GM18858 (cell line): ENCODE results near the gene RPL27.
"Not testable (repeated sequence)": the region's sequence is repeated elsewhere in the genome, so short reads cannot be mapped to it uniquely, and the experiment has no call there.

Source experiments
- ATAC-seq: cut with Tn5 transposase; IDR thresholded peaks from one replicate; pipeline ENCODE4 v1.9.1; 2021; ENCODE audit not compliant: unreplicated experiment

RPL27 gene

DNA sequence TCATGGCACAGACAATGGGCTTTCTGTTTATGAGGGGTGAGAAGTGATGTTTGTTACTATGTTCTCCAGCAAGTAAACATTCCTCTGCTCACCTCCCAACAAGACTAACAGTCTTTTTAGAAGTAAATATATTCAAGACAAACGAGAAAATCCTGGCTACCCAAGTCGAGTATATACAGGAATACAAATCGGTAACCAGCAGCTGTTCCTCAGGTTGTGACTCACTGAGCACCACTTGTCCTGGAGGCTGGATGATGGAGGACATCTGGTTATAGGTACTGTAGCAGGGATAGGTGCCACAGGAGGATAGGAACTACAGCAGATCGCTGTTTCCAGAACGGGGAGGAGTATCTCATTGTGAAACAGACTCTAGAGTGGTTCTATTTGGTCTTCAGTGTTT, 5.3 kb upstream of the RPL27 start:
- ATAC-seq = no peak

DNA sequence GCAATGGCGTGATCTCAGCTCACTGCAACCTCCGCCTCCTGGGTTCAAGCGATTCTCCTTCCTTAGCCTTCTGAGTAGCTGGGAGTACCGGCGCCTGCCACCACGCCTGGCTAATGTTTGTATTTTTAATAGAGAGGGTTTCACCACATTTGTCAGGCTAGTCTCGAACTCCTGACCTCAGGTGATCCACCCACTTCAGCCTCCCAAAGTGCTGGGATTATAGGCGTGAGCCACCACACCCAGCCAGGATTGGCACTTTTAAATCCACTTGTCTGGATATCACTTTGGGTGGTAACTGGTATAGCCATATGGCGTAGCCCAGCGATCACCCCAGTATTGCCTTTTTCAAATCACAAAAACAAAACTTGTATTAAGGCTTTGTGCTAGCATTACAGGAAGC, 4.3 kb upstream of the RPL27 start:
- not testable (repeated sequence) for ATAC-seq

- no peak for ATAC-seq
Measured at GRCh38 chr17:42997390-42997983, 732 bp upstream of the RPL27 start.

DNA sequence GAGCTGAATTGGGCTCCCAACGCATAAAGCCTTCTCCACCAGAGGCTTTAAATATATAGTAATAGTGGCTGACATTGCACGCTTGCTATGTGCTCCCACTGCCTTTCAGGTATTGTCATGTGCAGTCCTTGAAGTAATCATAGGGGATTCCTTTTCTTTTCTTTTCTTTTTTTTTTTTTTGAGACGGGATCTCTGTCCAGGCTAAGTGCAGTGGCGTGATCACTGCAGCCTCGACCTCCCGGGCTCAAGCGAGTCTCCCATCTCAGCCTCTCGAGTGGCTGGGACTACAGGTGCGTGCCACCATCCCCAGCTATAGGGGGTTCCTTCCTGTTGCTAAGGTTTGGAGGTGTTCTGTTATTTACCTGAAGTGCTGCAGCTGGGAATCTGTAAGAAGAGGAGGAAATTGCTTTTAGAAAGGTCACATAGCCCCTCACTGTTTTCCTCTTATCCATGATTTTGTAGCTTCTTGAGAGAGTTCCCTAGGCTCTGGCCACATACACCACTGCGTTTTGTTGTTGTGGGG, 845 bp downstream of the RPL27 start:
- ATAC-seq = no peak

- not testable (repeated sequence) for ATAC-seq
Measured at GRCh38 chr17:43000894-43001293, 2.7 kb downstream of the RPL27 start.

DNA sequence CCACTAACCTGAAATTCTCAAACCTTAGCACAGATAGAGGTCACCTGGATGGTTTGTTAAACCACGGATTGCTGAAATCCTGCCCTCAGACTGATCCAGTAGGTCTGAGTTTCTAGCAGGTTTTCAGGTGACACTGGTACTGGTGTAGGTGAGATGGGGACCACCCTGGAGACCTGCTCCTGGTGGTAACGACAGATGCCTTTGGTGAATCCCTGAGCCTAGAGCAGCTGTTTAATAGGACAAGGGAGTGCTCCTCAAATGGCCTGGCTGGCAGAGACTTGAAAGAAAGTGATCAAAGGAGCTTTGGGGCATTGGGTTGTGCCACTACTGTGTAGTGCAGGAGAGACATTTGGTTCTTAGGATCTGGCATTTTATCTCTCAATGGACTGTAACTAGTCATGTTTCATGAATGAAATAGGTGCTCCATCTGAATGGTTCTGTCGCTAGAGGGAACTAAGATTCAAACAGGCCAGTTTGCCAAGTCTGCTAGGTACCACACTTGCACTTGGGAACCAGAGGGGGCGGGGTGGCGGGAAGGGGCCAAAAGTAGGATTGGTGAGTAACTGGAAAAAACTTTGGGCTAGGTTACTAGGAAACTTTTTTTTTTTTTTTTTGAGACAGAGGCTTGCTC, 5.4 kb downstream of the RPL27 start:
- no peak for ATAC-seq

- no peak for ATAC-seq
Measured at GRCh38 chr17:43006639-43007551, 8.7 kb downstream of the RPL27 start, which contains the start of gene IFI35. Gene IFI35, plus strand, starts transcription at chr17:43006784. Its CDS starts 164 bp downstream, at chr17:43006948.

- no peak for ATAC-seq
Measured at GRCh38 chr17:43010667-43011308, 12.6 kb downstream of the RPL27 start.

DNA sequence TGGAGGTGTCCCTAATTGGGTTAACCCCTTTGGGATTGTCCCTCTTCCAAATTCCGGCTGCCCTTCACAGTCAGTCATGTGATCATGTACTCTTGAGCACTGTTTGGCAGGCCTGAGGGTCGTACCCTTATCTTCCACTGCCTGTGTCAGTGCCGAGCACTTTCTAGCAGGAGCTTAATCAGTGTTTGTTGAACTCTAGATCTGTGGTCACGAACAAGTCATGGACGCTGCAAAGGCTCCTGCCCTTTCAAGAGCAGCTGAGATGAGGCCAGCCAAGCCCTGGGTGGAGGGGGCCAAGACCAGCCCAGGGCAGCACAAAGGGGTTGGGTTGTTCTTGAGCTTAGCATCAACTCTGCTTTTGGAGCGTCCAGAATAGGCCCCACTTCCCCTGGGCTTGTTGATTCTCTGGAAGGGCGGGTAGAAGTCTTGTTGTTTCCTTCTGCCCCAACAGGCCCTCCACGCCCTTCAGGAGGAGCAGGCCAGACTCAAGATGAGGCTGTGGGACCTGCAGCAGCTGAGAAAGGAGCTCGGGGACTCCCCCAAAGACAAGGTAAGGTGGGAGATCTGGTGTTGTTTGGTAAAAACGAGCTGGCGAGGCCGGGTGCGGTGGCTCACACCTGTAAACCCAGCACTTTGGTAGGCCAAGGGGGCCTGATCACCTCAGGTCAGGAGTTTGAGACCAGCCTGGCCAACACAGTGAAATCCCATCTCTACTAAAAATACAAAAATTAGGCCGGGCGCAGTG, 13.7 kb downstream of the RPL27 start:
- ATAC-seq = no peak

DNA sequence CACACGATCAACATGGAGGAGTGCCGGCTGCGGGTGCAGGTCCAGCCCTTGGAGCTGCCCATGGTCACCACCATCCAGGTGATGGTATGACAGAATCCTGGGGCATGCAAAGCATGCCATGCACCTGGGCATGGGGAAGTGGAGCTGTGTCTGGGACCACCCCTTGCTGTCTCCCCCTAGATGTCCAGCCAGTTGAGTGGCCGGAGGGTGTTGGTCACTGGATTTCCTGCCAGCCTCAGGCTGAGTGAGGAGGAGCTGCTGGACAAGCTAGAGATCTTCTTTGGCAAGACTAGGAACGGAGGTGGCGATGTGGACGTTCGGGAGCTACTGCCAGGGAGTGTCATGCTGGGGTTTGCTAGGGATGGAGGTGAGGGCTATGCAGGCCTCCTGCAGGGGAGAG, 15.1 kb downstream of the RPL27 start:
- ATAC-seq = no peak

- ATAC-seq = no peak
Measured at GRCh38 chr17:43014020-43014648, 15.9 kb downstream of the RPL27 start.

GRCh38 chr17:43014649-43015542, 16.7 kb downstream of the RPL27 start:
- no peak for ATAC-seq

DNA sequence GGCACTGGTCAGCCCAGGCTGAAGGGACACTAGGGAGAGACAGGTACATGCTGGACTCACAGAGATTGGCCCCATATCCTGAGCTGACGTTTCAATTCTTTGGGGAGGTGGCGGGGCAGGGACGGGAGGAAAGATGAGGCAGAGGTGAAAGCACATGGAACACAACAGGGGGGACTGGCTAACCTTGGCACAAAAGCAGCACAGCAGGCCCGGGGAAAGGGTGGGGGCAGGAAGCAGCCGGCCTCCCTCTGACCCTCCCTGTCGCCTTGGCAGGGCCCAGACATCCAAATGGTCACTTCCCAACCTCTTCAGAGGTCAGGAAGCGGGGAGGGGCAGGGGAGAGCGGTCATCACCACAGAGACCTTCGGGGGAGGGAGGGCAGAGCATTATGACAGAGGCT, 17.4 kb downstream of the RPL27 start:
- no peak for ATAC-seq

DNA sequence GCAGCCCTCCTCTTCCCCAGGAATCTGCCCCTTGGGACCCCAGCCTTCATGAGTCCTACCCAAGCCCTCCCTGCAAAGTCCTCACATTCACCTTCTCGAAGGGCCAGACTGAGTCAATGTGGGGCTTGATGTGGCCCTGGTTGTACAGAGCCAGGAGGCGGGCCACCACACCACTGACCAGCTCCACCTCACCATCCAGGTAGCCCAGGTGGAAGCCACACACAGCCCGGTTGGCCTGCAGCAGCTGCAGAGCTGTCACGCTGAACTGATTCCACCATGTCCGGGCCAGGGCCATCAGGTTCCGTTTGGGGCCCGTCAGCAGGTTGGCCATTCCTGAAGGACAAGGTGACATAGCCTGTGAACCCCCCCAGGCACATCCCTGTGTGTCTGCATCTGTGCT, 18.0 kb downstream of the RPL27 start:
- no peak for ATAC-seq

- ATAC-seq = no peak
Measured at GRCh38 chr17:43018008-43018853, 20.0 kb downstream of the RPL27 start.

- ATAC-seq = no peak
Measured at GRCh38 chr17:43018932-43019331, 20.7 kb downstream of the RPL27 start.

GRCh38 chr17:43019418-43019817, 21.2 kb downstream of the RPL27 start:
- ATAC-seq = no peak

- ATAC-seq = no peak
Measured at GRCh38 chr17:43020030-43020621, 21.9 kb downstream of the RPL27 start.
